Uterus (tissue), 2 donors: Measurements from ENCODE around the gene LRRC2.

Experiments
- CTCF ChIP-seq, 4 experiments: fragments of 200-600 bp in 2 of 4; fragments of 450-650 bp in 2 of 4; sonication (generic) in 2 of 4; IDR thresholded peaks; one replicate each; pipeline ENCODE4 v1.5.1; 2016 to 2019; ENCODE audit warnings: antibody characterized with exemption in 4 of 4, mild to moderate bottlenecking in 2 of 4, moderate library complexity in 1 of 4
- POLR2A ChIP-seq, 2 donors: fragments of 450-650 bp; IDR thresholded peaks; one replicate each; pipeline ENCODE4 v1.6.1; 2016; ENCODE audit warnings: antibody characterized with exemption in 2 of 2, mild to moderate bottlenecking in 1 of 2, moderate library complexity in 1 of 2

GRCh38 chr3:46485779-46486175, 80.3 kb downstream of the LRRC2 start:
- TF ChIP-seq POLR2A (IDR thresholded peaks at IDR 0.05) (no peak), CTCF (IDR thresholded peaks at IDR 0.05) (no peak)
